Stimulated activated CD4-positive, alpha-beta T cell treated with anti-CD3 and anti-CD28 coated beads, Interleukin-1b, Interleukin-23, amount 100 ng/mL, for 1 hour (primary cell): ENCODE results near the gene MRTFB.
"Not testable (repeated sequence)": the region's sequence is repeated elsewhere in the genome, so short reads cannot be mapped to it uniquely, and the experiment has no call there.

Source experiments
- DNase-seq, 2 donors: peaks; one replicate each; pipeline ENCODE4 v3.0.0-alpha.2; 2020; ENCODE audit warnings: low read depth in 2 of 2

MRTFB gene

DNA sequence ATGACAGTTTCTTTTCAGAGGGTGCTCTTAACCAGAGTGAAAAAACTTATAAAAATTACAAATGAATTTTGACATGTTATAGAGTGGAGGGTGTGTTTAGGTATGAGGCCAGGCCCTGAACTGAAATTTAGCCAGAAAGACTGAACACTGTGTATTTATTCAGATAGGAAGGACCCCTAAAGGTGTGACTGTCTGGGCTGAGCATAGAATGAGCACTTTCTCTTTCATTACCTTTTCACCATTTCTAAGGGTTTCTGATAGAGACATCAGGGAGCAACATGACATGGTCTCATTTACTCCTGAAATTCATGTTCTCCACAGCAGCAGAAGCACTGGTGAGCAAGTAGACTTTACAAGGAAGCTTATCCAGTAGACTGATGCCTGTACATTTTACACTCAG is 32.9 kb downstream of the MRTFB start:
- DNase-seq: no peak

DNA sequence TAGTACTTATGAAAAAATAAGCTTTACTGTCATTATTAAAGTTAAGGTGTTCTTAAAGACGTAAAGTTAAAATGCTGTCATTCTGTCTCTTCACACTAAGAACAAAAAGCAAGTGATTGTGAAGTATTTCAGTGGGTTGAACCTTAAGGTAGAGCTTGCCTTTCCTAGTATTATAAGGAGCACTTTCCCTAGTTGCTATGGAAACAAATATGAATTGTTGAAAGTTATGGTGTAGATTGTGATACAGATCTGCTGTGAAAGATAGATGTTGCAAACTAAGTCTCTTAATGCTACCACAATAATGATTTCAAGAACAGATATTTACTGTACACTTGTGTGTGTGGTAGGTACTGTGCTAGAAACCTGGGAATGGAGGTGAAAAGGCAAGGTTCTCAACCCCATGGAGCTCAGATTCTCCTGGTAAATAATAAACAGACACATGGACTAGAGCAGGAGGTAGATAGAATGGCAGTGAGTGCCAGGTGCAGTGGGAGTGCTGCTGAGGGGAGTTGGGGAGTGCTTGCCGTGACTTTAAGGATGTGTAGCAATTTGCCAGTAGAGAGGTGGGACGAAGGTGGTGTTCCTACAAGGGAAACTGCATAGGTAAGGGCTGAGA is 34.7 kb downstream of the MRTFB start:
- DNase-seq: no peak

DNA sequence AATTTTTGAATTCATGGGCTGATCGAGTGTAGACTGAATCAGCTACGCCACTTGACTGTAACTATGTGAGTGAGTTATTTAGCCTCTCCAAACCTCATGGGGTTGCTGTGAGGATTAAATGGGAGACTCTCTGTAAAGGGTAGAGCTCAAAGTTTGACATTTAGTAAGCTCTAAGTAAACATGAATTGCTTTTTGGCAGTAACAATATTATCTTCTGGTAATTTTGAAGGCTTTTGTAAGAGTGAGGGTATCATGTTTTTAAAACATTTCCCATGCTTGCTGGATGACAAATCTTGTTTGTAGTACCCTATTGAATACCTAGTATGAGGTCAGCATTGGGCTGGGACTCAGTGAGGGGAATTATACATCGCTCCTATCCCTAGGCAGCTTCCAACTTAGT is 35.3 kb downstream of the MRTFB start:
- DNase-seq: no peak

DNA sequence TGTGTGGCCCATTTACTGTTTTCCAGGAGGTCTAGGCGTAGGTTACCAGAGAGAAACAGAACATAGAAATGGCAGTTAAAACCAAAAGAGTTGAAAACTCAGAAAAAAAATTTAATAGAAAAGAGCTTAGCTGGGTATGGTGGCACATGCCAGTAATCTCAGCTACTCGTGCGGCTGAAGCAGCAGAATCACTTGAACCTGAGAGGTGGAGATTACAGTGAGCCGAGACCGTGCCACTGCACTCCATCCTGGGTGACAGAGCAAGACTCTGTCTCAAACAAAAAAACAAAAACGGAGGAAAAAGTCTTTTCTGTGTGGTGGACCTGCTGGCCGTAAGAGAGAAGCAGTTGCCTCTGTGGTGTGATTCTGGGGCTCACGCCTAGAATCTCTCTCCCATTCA is 35.8 kb downstream of the MRTFB start:
- no peak for DNase-seq

DNA sequence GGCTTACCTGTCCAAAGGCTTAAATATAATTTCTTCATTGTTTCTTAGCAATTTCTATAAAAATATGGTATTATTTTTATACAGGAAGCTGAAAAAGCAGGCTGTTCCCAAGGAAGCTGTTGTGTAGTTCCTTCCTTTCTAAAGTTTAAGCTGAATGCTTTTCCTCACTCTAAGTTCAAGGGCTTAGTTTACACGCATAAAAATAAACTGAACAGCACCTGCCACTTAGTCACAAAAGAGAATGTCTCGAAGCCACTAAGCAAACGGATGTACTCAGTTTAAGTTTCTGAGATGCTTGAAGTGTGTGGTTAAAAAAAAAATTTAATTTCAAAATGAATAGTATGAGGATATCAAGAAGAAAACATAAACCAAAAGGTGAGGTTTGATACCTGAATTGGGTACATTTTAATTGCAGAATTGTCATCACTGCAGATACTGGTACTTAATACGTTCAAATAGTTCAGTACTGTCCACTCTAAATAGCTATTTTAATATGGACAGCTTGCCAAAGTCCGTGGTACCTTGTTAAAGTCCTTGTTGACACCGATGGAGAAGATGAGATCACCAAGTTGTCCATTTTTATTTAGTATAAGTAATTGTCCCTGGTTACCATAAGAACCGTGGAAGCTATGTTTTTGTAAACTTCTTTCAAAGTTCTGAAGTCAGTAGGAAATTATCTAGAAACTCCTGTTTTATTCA is 38.1 kb downstream of the MRTFB start:
- DNase-seq: no peak

DNA sequence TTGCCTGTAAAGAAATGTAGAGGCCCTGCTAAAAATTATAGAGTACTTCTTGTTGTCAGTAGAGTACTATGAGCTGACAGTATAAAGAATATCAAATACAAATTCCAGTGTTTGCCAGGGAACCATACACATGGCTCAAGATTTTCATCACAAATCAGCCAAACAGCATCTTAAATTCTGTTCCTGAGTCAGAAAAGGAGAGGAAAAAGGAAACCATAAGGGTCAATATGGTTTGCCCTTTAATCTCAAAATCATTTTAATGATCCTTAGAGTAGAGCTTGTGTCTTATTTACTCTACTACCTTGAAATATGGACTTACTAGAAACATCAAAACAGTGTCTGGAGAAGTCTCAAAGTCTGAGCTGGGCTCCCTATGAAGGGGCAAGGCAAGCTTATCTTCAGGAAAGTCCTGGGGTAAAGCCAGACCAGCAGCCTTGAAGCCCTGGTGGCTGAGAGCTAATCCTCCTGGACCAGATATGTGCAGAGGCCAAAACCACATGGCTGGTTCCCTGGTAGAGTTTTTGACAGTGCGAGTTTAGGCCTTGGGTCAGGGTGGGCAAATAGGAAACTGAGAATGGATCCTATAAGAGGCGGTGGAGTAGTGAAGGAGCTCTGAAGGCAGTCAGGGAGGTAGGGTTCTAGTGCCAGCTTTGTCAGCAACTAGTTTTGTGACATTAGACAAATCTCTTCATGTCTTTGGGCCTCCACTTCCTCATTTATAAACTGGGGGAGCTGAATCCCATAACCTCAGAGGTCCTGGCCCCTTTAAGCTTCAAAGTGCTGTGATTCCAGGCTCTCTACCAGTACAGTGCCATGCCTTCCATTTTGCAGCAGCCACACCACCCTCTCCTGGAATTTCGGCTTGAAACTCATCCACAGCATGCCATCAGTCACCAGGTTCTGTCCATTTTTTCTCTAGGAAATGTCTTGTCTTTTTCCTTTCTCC is 38.9 kb downstream of the MRTFB start:
- no peak for DNase-seq

DNA sequence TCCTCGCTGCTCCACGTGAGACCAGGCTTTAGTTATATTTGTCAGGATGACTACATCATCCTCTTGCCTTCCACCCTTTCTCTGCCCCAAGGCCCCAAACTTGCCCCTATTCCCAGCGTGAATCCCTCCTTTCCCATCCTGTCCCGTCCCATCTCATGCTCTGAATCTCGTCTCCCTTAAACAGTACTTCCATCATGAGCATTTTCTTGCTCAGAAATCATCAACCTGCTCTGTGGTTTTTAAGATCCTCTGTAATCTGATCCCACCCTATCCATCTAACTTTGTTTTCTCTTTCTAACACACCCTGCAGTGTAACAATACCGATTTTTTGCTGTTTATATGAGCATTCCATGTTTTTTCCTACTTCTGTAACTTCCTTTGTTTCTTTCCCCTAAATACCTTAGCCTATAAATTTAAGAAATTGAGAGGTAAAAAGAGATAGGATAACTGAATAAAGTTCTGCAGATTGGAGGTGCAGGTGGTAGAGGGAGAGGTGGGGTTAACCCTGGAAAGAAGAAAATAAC is 39.7 kb downstream of the MRTFB start:
- DNase-seq: no peak

DNA sequence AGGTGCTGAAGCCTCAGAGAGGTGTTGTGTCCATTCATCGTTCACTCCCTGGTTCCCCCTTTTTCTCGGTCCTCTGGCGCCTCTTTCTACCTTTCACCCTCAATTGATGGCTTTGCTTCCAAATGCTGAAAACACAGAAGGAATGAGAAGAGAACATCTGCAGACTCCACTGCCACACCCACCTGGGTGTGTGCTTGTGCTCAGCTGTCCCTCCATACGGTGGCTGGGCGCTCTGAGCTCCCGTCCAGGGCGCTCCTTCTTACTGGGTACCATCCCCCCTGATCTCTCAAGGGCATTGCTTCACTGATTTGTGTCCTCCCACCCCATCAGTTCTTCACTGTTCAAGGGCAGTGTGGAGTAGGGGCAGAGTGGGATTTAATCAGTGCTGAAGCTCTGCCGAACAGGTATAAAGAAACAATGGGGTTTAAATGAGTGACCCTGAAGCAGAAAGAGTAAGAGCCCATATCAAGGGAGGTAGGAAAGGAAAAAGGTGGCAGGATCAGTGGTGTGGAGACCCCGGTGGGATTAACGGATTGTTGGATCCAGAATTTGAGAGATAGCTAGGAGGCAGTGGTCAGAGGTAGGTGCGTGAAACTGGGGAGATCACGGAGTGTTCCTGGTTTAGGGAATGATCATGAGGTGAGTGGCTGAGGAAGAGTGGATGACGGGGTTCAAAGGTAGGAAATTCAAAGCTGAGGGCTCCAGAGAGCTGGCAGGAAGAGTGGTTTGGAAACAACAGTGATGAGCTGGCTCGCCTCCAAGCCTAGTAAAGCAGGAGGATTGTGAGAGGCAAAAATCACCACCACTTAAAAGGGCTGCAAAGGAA is 40.8 kb downstream of the MRTFB start:
- DNase-seq: no peak

DNA sequence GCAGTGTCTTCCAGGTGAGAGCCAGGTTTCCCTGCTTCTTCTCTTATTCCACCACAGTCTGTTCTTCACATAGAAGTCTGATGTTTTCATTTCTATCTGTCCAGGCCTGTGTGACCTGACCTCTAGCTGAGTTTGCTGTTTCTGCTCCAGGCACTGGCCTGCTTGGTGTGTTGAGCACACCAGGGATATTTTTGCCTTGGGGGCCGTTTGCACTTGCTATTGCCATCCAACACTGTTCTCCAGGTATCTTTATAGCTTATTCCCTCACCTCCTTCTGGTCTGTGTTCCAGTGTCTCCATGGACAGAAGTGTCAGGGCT is 41.4 kb downstream of the MRTFB start:
- no peak for DNase-seq

DNA sequence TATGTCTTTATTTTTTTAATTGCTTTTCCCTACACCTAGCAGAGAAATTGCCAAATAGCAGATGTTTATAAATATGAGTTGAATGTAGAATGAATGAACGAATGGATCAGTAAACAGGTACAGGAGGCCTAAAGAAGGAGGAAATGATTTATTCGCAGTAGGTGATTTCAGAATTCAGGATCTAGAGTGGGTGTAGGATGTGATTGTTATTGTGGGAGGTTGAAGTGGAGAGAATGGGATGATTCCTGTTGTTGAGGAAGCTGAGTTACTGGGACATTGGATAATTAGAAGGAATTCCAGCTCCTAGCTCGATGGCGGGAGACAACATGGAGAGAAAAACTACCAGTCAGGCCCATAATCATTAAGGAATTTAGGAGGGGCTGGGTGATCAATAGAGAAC is 42.2 kb downstream of the MRTFB start:
- DNase-seq: no peak

DNA sequence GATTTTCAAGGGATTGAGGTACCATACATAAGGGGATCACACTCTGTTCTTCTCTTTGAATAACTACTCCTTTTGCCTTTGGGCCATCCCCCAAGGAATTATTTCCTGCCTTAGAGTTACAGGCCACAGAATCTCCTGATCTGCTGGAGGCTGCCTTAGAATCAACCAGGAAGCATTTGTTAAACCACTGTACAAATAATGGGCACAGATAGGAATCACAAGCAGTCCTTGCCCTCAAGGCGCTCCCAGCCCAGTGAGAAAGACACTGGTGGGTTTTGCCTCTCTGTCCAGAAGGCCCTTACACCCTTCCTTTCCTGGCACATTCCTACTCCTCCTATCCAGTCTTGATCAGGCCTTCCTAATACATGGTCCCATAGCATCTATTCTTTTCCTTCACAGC is 45.9 kb downstream of the MRTFB start:
- no peak for DNase-seq

DNA sequence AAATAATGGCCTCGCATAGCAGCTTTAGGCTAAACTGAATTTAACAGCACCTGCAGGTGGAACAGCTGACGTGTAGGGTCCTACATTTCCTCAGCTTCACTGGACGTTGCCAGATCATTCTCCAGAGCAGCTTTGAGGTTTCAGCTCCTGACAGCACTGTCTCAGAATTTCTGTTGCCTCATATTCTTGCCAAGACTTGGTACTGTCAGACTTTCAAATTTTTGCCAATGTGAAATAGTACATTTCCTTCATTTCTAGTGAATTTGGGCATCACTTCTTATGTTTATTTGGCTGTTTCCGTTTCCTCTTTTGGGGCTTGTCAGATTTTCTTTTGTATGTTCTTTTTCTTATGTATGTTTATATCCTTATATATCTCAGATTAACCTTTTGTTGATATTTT is 48.7 kb downstream of the MRTFB start:
- no peak for DNase-seq

DNA sequence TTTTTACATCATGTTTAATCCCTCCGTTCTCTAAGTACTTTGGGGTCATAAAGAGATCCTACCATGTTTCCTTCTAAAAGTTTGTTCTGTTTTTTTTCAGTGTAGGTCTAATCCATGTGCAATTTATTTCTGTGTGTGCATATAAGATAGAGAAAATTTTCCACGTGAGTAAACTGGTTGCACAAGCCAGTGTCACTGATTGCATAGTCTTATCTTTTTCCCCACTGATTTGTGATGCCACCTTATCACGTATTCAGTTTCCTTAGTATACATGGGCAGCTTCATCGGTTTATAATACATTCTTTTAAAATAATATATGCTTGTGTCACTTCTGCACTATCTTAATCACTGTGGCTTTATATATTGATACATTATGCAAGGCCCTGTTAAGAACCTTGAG is 49.2 kb downstream of the MRTFB start:
- DNase-seq: no peak

DNA sequence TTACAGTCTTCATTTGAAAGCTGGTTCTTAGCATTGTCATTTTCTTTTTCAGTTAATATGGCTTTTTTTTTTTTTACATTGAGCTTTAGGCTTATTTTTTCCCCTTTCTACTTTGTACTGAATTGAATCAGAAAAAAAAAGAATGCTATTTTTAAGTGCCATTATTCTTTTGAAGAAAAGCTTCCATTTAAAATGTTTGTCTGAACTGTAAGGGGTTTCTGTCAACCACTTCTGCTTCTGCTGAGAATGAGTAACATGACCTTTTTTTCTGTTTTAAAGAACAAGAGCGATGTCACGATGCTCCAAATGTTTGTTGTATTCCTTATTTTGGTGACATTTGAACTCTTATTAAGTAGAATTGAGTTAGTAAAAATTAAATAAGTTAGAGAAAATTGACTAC is 50.0 kb downstream of the MRTFB start:
- no peak for DNase-seq

DNA sequence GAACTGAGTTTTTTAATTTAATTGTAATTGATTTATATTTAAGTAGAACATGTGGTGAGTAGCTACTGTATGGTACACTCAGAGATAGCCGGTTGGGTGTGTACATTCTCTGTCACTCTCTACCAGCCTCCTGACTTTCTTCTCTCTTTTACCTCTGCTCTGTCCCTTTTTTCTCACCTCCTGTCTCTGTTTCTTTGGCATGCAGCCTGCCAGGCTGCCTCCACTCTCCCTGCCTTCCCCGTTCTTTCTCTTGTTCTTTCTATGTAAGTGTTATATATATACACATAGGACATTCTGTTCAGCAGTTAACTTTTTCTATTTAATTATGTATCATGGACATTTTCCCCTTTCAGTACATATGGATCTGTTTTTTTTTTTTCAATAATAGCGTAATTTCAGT is 50.8 kb downstream of the MRTFB start:
- no peak for DNase-seq

DNA sequence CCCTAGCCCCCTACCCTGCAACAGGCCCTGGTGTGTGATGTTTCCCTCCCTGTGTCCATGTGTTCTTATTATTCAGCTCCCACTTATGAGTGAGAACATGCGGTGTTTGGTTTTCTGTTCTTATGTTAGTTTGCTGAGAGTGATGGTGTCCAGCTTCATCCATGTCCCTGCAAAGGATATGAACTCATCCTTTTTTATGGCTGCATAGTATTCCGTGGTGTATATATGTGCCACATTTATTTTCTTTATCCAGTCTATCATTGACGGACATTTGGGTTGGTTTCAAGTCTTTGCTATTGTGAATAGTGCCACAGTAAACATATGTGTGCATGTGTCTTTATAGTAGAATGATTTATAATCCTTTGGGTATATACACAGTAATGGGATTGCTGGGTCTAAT is 51.3 kb downstream of the MRTFB start:
- DNase-seq: not testable (repeated sequence)

DNA sequence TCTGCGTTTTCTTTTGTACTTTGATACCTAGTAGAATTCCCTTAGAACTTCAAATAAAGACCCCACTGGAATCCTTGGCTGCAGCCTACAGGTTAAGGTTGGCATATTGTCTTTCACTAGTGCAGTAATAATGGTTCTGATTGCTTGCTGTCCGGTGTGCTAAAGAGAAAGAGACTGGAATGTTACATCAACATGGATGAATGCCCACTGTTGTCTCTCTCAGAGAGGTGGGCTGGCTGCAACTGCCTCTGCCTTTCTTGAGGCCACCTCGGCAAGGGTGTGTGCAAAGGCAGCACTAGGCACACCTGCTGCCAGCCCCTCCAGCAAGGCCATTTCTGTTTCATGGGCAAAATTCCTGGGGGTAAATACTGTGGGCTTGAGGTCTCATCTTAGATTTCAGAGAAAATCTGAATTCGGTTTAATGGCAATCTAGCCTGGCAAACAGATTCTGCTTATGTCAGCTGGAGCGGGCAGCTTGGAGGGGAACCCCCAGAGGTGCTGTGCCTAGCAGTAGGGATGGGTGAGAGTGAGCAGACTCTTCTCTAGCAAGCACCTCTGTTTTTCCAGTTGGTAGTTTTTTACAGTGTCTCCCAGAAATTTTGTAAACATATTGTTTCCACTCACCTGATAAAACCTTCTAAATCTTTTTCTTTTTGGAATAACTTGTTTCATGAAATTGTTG is 54.0 kb downstream of the MRTFB start:
- DNase-seq: no peak

DNA sequence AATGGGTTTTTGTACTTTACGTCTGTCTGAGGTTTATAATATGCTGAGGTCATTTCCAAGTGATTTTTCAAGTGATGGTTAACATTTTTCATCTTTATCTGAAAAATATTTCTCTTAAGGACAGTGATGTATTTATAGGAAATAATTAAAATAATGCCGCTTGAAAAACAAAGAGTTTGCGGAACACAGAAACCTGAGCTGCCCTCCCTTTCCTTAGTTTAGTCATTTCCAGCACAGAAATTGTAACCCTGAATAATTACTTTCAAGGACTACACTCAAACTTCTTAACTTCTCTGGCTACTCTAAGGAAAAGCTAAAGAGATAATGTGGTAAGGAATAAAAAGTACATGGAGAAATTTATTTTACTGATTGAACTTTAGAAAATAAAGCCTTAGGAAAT is 54.6 kb downstream of the MRTFB start:
- DNase-seq: no peak

DNA sequence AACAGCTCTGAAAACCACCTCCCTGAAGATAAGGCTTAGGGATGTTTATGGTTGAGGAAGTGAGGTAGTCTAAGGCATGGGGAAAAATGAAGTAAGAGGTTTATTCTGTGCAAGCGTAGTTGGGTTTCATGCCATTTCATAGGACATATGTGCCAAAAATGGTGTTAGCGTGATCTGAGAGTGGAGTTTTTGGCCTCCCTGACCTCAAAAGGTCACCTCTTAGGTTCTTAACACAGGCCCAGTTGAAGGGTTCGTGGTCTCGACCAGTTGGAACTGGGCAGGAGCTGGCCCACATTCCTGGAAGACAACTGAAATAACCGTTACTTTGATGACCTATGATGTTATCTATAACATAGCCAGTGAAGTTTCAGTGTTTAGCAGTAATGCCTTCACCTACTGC is 57.0 kb downstream of the MRTFB start:
- no peak for DNase-seq

DNA sequence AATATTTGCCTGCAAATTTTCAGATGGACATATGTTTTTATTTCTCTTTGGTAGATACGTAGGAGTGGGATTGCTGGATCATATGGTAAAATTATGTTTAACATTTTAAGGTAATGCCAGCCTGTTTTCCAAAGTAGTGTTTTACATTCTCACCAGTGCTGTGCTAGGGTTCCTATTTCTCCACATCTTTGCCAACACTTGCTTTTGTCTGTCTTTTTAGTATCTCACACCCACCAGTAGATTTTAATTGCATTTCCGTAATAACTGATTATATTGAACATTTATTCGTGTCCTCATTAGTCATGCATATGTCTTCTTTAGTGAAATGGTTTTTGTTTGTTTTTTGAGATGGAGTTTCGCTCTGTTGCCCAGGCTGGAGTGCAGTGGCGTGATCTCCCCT is 58.4 kb downstream of the MRTFB start:
- DNase-seq: no peak
